Ammon's horn (tissue), 1 donor: Measurements from ENCODE around the gene CACNA2D1.

Source experiments
- DNase-seq: peaks from one replicate; pipeline ENCODE4 v3.0.0-alpha.2; 2016; ENCODE audit warnings: low spot score

The CACNA2D1 gene

DNA sequence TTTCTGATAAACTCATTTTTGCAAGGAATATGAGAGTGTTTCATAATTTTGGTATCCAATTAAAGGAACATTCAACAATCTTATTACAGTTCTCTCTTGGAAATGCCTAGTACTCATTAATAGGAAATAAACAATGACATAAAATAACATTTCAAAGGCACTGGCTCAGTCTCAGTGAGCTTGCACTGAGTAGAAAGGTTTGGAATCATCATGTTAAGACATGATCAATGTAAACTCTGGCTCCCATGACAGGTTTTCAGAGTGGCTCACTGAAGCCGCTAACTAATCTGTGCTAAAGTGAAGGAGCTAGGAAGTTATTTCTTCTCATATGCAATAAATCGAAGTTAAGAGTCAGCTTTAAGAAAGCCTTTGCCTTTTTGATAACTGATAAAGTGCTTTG lies 470.5 kb downstream of the CACNA2D1 start:
- DNase-seq = no peak

DNA sequence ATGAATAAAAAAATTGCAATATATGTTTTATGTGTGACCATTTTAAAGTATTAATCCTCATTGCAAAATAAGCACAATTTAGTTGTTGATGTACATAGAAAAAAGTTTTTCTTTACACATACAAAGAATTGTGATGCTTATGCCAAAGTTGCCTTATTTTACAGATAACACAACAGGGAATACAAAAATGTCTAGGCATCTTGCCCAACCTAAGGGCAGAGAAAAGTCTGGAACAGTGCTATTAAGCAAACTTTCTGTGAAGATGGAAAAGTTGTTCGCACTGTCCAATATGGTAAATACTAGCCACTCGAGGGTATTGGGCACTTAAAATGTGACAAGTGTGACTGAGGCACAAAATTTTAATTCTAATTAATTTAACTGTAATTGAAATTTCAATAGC lies 483.6 kb downstream of the CACNA2D1 start:
- DNase-seq = no peak

DNA sequence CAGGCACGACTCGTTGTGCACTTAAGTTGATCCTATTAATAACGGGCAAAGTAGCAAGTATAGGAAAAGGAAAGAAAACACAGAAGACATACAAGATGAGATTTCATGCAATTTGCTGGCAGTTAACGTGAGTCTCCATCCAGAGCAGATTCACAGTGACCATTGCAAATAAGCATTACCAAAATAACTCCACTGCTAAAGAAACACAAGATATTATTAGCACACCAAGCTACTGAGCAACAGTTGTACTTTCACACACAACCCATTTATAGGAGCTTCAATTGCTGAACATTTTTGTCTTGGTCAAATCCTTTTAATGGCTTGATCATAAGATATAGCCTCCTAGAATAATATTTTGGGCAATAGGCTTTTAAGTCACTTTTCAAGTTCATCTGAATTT lies 486.1 kb downstream of the CACNA2D1 start:
- no peak for DNase-seq

DNA sequence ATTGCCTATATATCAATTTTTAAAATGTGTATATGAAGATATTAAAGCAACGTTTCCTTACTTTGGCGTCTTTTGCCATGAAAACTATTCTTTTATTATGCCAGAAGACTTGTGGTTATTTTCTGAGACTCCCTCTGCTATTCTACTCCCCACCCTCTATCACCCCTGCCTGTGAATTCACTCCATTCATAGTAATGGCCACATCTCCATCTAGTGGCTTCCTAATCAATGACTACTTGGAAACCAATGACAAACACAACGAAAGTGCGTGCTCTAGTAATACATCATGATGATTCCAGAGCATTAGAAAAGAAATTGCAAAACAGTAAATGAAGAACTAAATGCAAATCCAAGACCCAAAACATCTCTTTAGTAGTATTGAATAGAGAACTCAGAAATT lies 487.1 kb downstream of the CACNA2D1 start:
- peak; percentile 76 for DNase-seq

DNA sequence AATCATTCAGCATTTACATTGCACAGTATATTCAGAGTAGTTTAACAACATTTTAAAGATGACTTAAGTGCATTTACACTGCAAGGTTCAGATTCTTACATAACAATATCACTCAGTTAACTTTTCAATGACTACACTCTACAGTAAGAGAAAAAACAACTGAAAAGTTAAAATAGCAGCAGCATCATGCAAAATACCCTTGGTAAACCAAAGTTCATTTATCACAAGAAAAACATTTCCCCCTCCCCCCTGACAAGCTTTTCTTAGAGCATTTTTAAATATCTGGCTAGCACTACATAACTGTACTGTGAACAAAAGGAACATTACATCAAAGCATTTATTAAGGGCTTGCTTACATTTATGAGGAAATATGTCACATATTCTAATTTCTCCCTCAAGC lies 494.3 kb downstream of the CACNA2D1 start:
- no peak for DNase-seq

DNA sequence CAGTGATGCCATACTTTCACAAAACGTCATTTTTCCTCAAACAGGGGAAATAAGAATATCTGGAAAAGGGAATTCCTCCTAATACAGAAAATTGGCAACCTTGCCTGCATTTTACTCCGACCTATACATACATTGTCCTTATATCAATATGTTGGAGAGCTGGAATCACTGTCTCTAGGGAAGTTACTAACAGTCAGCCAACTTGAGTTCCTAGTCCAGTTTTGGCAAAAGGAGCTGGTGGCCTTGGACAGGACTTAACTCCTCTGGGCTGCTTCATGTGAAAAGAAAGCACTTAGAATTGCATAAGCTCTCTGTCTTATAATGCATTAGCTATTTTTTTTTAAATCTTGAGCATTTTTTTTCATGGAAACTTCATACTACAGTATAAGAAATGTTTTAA lies 499.5 kb downstream of the CACNA2D1 start:
- no peak for DNase-seq

DNA sequence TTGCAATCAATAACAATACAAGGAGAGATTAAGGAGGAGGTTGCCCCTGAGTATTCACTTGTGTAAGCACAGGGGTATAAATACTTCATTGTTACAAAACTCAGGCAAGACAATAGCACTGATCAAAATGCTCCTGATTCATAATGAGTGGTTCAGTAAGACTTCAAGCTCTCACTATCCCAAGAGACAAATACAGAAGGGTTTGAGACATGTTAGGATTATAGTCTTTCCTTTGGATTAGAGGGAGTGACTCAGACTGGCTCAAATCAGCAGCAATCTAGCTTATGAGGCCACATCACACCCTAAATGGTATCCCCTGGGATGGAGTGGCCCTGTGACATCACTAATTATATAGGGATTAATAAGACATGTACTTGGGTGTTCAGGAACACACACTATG lies 506.5 kb downstream of the CACNA2D1 start:
- no peak for DNase-seq

DNA sequence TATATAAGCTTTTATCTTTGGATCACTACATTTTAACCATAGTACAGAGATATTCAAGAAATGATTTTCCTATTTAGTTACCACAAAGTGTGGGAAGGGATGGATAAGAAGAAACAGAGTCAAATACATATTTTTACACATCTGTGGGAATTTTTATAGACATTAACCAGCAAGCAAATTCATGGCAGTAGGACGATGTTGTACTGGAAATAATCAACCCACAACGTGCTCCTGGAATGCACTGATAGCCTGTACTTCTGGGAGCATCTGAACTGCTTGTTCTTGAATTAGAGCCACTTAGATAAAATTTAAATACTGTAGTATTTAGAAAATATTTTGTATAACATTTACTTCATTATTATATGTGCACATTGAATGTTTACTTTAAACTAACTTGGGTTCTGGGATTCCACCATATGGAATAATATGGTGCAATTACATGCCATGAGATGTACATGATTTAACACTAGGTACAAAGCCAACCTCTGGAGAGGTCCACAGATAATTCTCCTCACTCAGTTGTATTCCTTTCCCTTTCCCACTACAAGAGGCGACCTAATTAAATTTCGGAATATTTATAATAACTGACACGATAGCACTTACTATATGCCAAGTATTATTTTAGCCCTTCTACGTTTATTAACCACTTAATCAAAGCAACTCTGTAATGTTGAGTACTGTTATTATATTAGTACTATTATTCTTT lies 508.8 kb downstream of the CACNA2D1 start:
- no peak for DNase-seq

DNA sequence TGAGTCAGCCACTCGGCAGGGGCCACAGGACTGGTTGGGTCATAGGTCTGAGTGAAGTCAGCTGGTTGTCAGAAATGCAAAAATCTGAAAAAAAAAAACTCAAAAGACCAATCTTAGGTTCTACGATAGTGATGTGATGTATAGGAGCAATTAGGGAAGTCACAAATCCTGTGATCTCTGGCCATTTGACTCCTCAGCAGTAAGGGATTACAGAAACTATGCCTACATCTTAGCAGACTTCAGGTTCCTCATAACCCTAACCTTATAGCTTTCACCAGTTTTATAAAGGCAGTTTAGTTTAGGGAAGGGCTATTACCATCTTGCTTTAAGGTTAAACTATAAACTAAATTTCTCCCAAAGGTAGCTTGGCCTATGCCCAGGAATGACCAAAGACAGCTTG lies 510.6 kb downstream of the CACNA2D1 start:
- no peak for DNase-seq

DNA sequence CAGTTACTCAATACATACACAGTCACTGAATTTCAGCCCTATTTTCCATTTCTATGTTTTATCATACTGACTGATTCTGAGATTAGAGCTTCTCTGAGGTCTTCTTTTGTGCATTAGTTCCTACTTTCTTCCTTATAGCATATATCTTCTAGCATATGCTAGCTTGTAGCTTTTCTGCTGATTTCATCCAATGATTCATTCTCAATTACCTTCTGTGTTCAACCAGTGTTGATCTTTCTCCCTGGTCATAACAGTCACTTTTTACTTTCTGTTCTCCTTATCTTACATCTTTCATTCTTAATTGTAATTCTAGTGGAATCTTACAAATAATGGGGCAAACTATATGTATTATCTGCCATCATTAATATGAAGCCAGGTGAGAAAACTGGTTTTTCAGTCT lies 514.2 kb downstream of the CACNA2D1 start:
- DNase-seq = no peak

DNA sequence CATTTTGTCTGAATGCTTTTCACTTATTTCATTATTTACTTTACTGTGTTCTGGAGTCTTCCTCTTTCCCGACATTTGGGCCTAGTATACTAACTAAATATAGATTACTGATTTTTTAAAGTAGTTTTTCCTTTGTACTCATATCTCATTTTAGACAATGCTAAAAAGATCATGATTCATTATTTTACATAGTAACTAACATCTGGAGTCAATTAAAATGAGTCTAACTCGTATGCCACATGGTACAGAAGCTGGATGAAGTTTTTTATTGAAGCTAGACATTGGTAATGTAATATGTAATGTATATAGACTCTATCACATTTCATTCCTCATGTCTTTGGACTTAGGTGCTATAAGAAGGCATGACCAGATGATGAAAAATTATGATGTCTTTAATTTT lies 517.4 kb downstream of the CACNA2D1 start:
- DNase-seq = no peak

DNA sequence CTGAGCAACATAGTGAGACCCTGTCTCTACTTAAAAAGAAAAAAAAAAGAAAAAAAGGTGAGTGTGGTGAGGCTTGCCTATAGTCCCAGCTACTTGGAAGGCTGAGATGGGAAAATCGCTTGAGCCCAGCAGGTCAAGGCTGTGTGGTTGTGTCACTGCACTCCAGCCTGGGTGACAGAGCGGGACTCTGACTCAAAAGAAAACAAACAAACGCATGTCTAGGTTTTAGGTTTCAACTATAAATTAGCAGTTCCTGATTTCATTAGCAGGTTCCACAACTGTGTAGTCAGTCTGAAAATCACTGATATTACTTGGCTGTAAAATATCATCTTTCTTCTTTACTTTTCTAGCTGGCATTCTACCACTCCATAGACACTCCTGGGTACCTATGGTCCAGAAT lies 518.0 kb downstream of the CACNA2D1 start:
- no peak for DNase-seq

DNA sequence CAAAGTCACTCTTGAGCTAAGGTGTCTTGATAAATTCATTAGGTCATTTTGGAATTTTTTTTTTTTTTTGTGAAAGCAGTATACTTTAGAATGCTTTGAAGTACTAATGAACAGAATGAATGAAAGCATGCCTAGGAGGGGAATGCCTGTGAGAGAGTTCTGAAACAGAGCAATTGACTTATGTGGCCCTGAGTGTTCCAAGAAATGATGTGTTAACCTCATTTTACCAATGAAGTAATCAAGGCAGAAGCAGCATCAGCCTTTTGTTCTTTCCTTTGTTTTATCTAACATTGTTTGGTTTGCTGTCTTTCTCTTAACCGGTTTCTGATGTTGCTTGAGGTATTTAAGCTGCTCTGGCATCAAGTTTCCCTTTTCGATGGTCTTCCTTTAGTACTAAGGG lies 519.1 kb downstream of the CACNA2D1 start:
- no peak for DNase-seq

DNA sequence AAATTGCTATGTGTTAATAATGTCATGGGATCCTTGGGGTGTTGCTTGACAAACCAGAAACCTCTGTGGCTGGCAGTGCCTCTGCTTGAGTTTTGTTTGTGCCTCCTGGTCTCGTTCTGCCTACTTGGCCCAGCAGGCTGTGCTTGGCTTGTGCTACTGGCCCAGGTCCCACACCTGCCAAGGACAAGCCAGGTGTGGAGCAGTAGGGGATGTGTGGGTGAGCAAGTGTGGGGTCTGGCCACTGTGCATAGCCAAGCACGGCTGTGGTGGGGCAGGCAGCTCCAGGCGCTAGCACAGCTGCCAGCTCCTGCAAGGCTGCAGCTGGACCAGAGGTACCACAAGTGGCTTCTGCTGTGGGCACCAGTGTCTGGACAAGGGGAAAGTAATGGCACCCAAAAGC lies 524.1 kb downstream of the CACNA2D1 start:
- no peak for DNase-seq

DNA sequence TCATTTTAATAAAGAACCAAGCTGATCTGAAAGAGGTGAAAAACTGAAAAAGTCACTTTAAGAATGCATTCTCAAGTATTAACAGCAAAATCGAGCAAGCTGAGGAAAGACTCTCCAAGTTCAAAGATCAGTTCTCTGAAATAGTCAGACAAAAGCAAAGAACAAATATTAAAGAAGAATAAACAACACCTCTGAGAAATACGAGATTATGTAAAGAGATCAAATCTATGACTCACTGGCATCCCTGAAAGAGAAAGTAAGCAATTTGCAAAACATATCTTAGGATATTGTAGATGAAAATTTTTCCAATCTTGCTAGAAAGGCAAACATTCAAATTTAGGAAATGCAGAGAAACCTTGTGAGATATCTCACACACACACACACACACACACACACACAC lies 535.4 kb downstream of the CACNA2D1 start:
- DNase-seq = no peak

DNA sequence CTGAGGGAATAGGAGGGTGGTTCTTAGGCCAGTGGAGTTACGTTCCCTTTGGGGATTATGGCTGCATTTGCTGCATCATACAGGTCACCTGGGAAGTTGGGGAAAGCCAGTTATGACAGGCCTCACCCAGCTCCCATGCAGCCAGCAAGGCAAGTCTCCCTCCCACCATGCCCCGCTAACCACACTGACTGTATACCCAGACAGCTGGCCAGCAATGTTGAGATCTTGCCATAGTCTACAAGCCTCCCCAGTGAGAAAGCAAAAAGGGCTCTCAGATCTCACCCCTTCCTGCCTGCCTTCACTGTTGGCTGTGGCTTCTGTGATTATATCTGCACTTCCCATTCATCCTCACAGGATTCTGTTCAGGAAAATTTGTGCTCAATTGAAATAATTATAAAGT lies 540.5 kb downstream of the CACNA2D1 start:
- no peak for DNase-seq

DNA sequence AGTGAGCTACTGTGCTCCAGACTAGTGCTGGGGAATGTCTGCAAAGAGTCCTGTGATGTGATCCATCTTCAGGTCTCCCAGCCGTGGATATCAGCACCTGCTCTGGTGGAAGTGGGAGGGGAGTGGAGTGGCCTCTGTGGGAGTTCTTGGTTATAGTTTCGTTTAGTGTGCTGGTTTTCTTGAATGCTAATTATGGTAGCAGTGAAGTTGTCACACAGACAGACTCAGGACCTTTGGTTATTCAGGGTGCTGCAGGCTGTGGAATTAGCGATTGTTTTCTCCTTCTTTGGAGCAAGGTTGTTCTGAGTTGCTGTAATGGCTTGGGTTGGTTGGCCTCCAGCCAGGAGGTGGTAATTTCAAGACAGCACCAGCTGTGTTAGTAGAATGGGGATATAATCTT lies 541.0 kb downstream of the CACNA2D1 start:
- no peak for DNase-seq
